ENCODE data around the gene ZMIZ1. TPM values are rescaled to one million over a fixed set of nuclear protein-coding genes. Genes with fewer than 3 reads are reported as not detected.

The ZMIZ1 gene
- total and polyA plus RNA-seq, 2 experiments from 2014 or later, result 9.2 to 30.9 TPM

DNA sequence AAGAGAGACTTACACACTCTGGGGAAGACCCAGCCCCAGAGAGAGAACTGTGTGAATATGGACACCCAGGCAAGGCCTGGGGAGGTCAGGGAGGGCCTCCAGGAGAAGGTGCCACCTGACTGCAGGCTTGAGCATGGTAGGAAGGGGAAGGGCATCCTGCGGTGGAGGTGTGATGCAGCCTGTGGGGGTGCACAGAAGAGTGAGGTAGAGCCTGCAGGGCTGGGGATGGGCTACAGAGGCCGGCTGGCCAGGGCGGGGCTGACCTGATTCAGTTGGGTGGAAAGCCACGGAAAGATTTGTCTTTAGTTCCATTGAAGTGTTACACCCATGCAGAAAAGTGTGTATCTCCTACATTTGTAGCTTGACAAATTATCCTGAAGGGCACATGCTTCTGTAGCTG is 47.6 kb downstream of the ZMIZ1 start (continued):
- TF ChIP-seq ETS1 (IDR thresholded peaks at IDR 0.05), result no peak
- no peak for TF ChIP-seq EZH2 (IDR thresholded peaks at IDR 0.05; ENCODE audit: low read depth, unreplicated experiment)
- no peak for TF ChIP-seq NANOG (IDR thresholded peaks at IDR 0.05; ENCODE audit: borderline replicate concordance)
- no peak for TF ChIP-seq REST (IDR thresholded peaks at IDR 0.05; ENCODE audit: unreplicated experiment)

DNA sequence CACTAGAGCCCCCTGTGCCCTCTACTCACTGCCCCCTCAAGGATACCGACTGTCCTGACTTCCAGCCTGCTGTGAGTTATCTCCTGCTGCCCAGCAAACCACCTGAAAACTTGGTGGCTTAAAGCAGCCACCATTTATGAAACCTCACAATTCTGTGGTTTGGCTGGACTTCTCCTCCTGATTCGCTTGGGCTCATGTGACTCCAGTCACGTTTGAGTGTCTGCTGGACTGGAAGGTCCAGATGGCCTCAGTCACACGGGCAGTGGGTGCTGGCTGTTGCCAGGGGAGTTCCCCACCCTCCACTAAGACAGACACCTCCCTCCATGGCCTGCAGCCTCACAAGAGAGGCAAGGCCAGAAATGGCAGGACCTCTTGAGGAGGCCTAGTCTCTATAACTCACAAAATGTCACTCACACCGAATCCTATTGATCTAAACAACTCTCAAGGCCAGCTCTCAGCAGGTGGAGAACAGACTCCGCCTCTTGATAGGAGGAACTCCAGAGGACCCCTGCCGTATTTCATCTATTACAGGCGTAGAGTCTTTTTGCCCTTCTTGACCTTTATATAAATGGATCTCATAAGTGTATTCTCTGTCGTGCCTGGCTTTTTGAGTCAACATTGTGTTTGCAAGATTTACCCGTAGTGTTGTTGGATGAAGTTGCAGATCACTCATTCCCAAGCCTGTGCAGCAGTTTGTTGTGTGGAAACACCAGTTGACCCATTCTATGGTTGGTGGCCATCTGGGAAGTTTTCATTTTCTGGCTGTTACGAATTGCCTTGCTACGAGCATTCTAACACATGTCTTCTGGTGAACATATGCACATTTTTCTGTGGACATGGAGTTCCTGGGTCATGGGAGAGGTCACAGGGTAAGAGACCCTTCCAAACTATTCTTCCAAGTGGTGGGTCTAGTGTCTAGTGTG is 48.3 kb downstream of the ZMIZ1 start:
- Histone ChIP-seq H3K27me3 (ENCODE audit: insufficient read depth) (no peaks in the 10 kb centered on the region), H3K4me2 (no peak overlapping the region), H3K36me3 (ENCODE audit: insufficient read depth) (no peaks in the 10 kb centered on the region), H3K27ac (ENCODE audit: low read depth) (no peak overlapping the region), H3F3A (replicated peaks; ENCODE audit: low read depth) (no peaks in the 10 kb centered on the region), H4K20me1 (replicated peaks; ENCODE audit: insufficient read depth) (peaks cover 13% of the 10 kb centered on the region; the same call in 1 of the 2 replicates), H3K4me1 (ENCODE audit: insufficient read depth) (peaks cover 21% of the 10 kb centered on the region), H3K4me3 (no peak overlapping the region), H2AFZ (no peak overlapping the region), H3K9me2 (ENCODE audit: insufficient read depth) (no peaks in the 10 kb centered on the region), H3K79me2 (replicated peaks; ENCODE audit: insufficient read depth) (peaks cover 62% of the 10 kb centered on the region)
- peak; percentile 14; the same call in 2 of the 3 replicates for ATAC-seq
- Mint-ChIP-seq H3K36me3 (ENCODE audit: low read depth) (peaks cover 15% of the 10 kb centered on the region), H3K27me3 (ENCODE audit: insufficient read depth, low read depth, poor library complexity) (peaks cover 15% of the 10 kb centered on the region), H3K27ac (no peak overlapping the region; the same call in 1 of the 2 replicates), H3K4me1 (peaks cover 56% of the 10 kb centered on the region), H3K9me3 (no peaks in the 10 kb centered on the region), H3K4me3 (no peak overlapping the region)
- peak; percentile 27 for DNase-seq (ENCODE audit: low spot score)
- no peak for TF ChIP-seq STAT1 (IDR thresholded peaks at IDR 0.05; ENCODE audit: unreplicated experiment)
- TF ChIP-seq ETS1 (IDR thresholded peaks at IDR 0.05), result no peak
- no peak for TF ChIP-seq ZNF114 (CRISPR knock-in tag; IDR thresholded peaks at IDR 0.05)
- TF ChIP-seq REST (IDR thresholded peaks at IDR 0.05; ENCODE audit: unreplicated experiment), result no peak
- TF ChIP-seq POLR2AphosphoS5 (IDR thresholded peaks at IDR 0.05; ENCODE audit: low read depth), result no peak
- no peak for TF ChIP-seq CTCF (conservative IDR thresholded peaks at IDR 0.05; ENCODE audit: low read depth in 2 of 2)
- no peak for TF ChIP-seq EZH2 (IDR thresholded peaks at IDR 0.05; ENCODE audit: low read depth, unreplicated experiment)
- TF ChIP-seq CREB1 (CRISPR knock-in tag; IDR thresholded peaks at IDR 0.05; ENCODE audit: low read depth), result no peak
- no peak for TF ChIP-seq JUNB (IDR thresholded peaks at IDR 0.05; ENCODE audit: unreplicated experiment)
- no peak for TF ChIP-seq NANOG (IDR thresholded peaks at IDR 0.05; ENCODE audit: borderline replicate concordance)
- TF ChIP-seq ZNF331 (CRISPR knock-in tag; IDR thresholded peaks at IDR 0.05; ENCODE audit: low read depth), result no peak
- no peak for TF ChIP-seq EZH2phosphoT487 (IDR thresholded peaks at IDR 0.05; ENCODE audit: unreplicated experiment)

Measured in GM23338 (cell line).